H54 (cell line): Measurements from ENCODE around the gene PLGRKT.
"Not testable (repeated sequence)": the region's sequence is repeated elsewhere in the genome, so short reads cannot be mapped to it uniquely, and the experiment has no call there.

Experiments used
- DNase-seq: peaks from one replicate; pipeline ENCODE4 v3.0.0; 2011; ENCODE audit warnings: low spot score, mixed read lengths; ENCODE audit not compliant: insufficient read length
- FAIRE-seq: peaks from 3 replicates; lab custom pipeline; 2011; peaks lifted over from hg19 to GRCh38; lab: Jason Lieb, UNC
- POLR2A ChIP-seq: IDR thresholded peaks from 2 replicates; pipeline ENCODE4 v1.6.1; 2011; ENCODE audit warnings: low read depth, mild to moderate bottlenecking, low read length

The PLGRKT gene

GRCh38 chr9:5430912-5431311 is 6.8 kb downstream of the PLGRKT start:
- no peak for DNase-seq
- no peak for FAIRE-seq
- no peak for TF ChIP-seq POLR2A

DNA sequence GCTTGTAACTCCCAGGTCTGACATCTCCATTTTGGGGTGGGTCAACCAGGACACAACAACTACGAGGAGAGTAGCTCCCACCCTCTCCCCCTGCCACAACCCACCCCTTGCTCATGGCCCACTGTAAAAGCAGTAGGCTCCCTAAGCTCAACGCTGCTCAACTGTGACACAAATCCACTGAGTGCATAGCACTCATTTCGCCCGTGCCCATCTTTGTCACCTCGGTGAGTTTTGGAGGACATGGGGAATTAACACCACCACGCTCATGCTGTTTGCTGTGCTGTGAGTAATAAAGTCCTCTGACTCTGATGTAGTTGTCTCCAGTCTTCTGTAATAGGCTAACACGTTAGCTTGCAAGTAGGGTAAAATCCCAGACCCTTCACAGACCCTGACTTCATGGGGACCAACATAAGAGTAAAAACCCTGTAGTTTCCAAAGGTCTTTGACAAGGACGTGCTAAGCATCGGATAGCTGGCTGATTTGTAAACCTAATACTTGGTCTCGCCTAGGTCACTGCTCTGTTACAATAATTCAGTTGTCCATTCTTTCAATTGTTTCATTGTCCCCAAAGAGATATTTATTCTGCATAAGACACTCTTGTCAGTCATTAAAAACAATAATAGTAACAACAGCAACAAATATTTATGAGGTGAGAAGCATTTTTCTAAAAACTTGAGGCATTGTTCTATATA is 7.7 kb downstream of the PLGRKT start:
- TF ChIP-seq POLR2A, result no peak
- no peak for FAIRE-seq
- DNase-seq, result no peak

- DNase-seq (no peak), FAIRE-seq (peak; percentile 71)
- TF ChIP-seq POLR2A, result no peak
These were observed 8.8 kb downstream of the PLGRKT start for GRCh38 chr9:5428794-5429528.

DNA sequence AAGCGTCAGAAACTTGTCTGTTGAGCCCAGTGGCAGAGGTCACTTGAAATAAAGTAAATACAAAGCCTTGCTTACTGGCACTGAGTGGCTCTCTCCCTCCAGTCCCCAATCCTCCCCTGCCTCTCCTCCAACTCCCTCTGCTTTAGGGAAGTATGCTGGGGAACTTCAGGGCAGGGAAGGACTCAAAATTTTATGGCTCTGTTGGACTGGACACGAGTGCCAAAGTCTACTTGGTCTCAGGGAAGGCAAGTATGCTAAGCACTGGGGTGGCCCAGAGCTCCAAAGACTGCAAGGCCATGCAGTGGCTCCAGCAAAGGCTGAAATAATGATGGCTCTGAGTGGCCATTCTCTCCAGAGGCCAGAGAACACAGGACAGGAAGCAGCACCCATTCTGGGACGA is 9.6 kb downstream of the PLGRKT start:
- no peak for FAIRE-seq
- no peak for TF ChIP-seq POLR2A
- DNase-seq, result no peak

- no peak for FAIRE-seq
These were observed 10.7 kb downstream of the PLGRKT start for GRCh38 chr9:5427005-5427404.

GRCh38 chr9:5425006-5425628 is 12.6 kb downstream of the PLGRKT start:
- no peak for TF ChIP-seq POLR2A
- FAIRE-seq (peak; percentile 72), DNase-seq (no peak)

More at GRCh38 chr9:5427005-5427404, 10.7 kb downstream of the PLGRKT start:
- DNase-seq, result no peak
- no peak for TF ChIP-seq POLR2A

DNA sequence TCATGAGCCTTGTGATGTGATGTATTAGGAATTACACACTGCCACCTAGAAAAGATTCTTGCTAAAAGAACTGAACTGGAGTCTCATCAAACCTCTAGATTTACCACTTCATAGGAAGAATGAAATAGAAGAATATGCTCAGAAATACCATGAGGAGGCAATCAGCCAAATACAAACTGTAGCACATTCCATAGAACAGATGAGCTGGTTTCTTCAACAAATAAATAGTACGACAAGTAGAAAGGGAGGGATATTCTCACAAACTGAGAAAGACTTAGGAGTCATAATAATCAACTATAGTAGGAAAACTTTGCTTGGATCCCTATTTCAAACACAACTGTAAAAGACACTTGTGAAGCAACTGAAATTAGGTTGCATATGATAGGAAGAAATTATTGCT is 15.4 kb downstream of the PLGRKT start:
- no peak for DNase-seq
- FAIRE-seq, result no peak
- TF ChIP-seq POLR2A, result no peak

- no peak for FAIRE-seq
These were observed 16.6 kb downstream of the PLGRKT start for GRCh38 chr9:5421163-5421562.

DNA sequence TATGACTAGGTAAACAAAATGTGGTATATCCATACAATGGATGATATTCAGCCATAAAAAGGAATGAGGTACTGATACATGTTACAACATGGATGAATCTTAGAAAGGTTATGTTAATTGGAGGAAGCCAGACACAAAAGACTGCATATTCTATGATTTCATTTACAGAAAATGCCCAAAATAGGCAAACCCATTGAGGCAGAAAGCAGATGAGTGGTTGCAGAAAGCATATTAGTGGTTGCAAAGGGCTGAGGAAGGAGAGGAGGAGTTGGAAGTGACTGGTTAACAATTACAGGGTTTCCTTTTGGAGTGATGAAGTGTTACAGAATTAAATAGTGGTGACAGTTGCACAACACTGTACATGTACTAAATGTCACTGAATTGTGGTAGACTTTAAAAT is 17.7 kb downstream of the PLGRKT start:
- TF ChIP-seq POLR2A, result no peak
- FAIRE-seq (no peak), DNase-seq (no peak)

More at GRCh38 chr9:5421163-5421562, 16.6 kb downstream of the PLGRKT start:
- DNase-seq, result no peak
- no peak for TF ChIP-seq POLR2A

- DNase-seq (no peak), FAIRE-seq (no peak)
- no peak for TF ChIP-seq POLR2A
These were observed 19.2 kb downstream of the PLGRKT start for GRCh38 chr9:5418481-5418880.

DNA sequence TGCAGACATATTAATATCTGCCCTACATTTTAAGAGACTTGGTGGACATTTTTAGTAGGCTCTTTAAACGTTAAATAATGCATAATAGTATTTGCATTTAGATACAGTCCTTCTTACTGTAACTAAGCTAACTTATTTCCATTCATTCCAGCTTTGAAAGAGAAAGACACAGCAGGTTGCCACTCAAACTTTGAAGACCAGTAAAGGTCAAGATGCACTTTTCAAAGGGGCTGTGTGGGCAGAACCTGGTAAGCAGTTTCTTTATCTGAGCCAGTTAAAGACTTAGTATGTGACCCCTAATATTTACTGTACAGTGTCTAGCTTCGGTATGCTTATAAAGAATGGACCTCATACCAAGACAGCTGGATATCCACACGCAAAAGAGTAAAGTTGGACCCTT is 20.8 kb downstream of the PLGRKT start:
- no peak for FAIRE-seq
- no peak for TF ChIP-seq POLR2A

GRCh38 chr9:5408596-5408995 is 29.1 kb downstream of the PLGRKT start:
- TF ChIP-seq POLR2A, result no peak
- DNase-seq, result no peak
- FAIRE-seq, result no peak

More for the DNA sequence above, 20.8 kb downstream of the PLGRKT start:
- DNase-seq, result no peak

- DNase-seq (no peak), FAIRE-seq (no peak)
- no peak for TF ChIP-seq POLR2A
These were observed 35.5 kb downstream of the PLGRKT start for GRCh38 chr9:5402217-5402616.

DNA sequence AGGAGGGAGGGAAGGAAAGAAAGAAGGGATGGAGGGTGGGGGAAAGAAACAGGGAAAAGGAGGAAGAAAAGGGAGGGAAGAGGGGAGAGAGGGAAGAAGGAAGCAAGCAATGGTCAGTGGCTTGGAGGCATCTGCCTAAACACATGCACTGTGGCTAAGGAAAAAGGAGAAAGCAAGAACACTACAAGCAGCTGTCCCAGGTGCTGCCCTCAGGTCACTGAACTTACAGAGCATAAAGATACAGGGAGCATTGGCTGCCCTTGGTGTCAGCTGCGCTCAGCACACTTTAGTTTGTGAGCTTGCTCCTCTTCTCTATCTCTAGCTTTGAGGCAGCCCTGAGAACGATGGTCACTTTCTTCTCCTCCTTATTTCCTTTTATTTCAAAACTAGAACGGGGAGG is 40.2 kb downstream of the PLGRKT start:
- peak; percentile 52 for FAIRE-seq
- DNase-seq, result not testable (repeated sequence)
